ENCODE results near the gene AHSG.

AHSG gene

GRCh38 chr3:186642014-186642413 lies 29.2 kb downstream of the AHSG start:
- DNase-seq (ENCODE audit: low spot score), result no peak

- DNase-seq (ENCODE audit: low spot score), result no peak
These were observed 30.6 kb downstream of the AHSG start for GRCh38 chr3:186643493-186643892.

- no peak for DNase-seq (ENCODE audit: low spot score)
These were observed 31.8 kb downstream of the AHSG start for GRCh38 chr3:186644683-186645082.

GRCh38 chr3:186646106-186646505 lies 33.2 kb downstream of the AHSG start:
- no peak for DNase-seq (ENCODE audit: low spot score)

GRCh38 chr3:186646841-186647240 lies 34.0 kb downstream of the AHSG start:
- DNase-seq (ENCODE audit: low spot score), result no peak

GRCh38 chr3:186648851-186649250 lies 36.0 kb downstream of the AHSG start:
- no peak for DNase-seq (ENCODE audit: low spot score)

- no peak for DNase-seq (ENCODE audit: low spot score)
These were observed 38.9 kb downstream of the AHSG start for GRCh38 chr3:186651678-186652215.

- no peak for DNase-seq (ENCODE audit: low spot score)
These were observed 40.3 kb downstream of the AHSG start for GRCh38 chr3:186653080-186653707.

GRCh38 chr3:186653984-186654383 lies 41.1 kb downstream of the AHSG start:
- no peak for DNase-seq (ENCODE audit: low spot score)

- no peak for DNase-seq (ENCODE audit: low spot score)
These were observed 50.7 kb downstream of the AHSG start for GRCh38 chr3:186663361-186664118.

- no peak for DNase-seq (ENCODE audit: low spot score)
These were observed 51.2 kb downstream of the AHSG start for GRCh38 chr3:186664119-186664495.

GRCh38 chr3:186664506-186664905 lies 51.6 kb downstream of the AHSG start:
- DNase-seq (ENCODE audit: low spot score), result no peak

GRCh38 chr3:186665625-186666188 lies 52.8 kb downstream of the AHSG start, which contains the start of gene HRG:
Gene HRG, plus strand, starts transcription at chr3:186666014. Its CDS starts 18 bp downstream, at chr3:186666032.
- no peak for DNase-seq (ENCODE audit: low spot score)

GRCh38 chr3:186668426-186668825 lies 55.6 kb downstream of the AHSG start:
- no peak for DNase-seq (ENCODE audit: low spot score)

- no peak for DNase-seq (ENCODE audit: low spot score)
These were observed 56.7 kb downstream of the AHSG start for GRCh38 chr3:186669378-186670084.

GRCh38 chr3:186670155-186670554 lies 57.3 kb downstream of the AHSG start:
- DNase-seq (ENCODE audit: low spot score), result no peak

Data from HuH-7.5 (cell line).